ENCODE measurements around the gene HMGN5.
A peak's percentile ranks its signal among the peaks of the same experiment; 100 is the strongest.

The HMGN5 gene, protein sequence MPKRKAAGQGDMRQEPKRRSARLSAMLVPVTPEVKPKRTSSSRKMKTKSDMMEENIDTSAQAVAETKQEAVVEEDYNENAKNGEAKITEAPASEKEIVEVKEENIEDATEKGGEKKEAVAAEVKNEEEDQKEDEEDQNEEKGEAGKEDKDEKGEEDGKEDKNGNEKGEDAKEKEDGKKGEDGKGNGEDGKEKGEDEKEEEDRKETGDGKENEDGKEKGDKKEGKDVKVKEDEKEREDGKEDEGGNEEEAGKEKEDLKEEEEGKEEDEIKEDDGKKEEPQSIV

GRCh38 chrX:81201671-81202455, at the start of gene HMGN5, which contains the start of gene SH3BGRL:
Gene HMGN5, minus strand, starts transcription at chrX:81201913. Its CDS starts 80,364 bp downstream, at chrX:81121549.
Gene SH3BGRL, plus strand, starts transcription at chrX:81202102. Its CDS starts 99 bp downstream, at chrX:81202201.
- DNase-seq, result peak; percentile 89

DNA sequence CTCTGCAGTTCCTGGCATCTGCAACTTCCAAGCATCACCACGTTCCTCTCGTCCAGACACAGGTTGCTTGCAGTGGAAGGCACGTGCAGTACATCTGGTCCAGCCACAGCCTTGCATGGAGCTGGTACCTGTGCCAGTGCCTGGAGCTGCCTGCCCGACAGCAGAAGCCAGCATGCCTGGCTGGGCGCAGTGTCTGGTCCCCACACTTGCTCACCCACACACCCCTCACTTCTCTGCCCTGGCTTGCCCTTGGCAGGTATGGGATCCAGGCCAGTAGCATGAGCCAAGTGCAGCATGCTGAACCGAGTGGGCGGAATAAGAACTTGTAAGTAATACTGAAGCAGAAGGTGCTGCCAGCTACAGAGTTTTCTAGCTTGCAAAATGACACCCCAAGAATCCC, 40.0 kb upstream of the HMGN5 start:
- DNase-seq, result no peak

- DNase-seq, result no peak
Observed at GRCh38 chrX:81240701-81241331, 39.1 kb upstream of the HMGN5 start.

DNA sequence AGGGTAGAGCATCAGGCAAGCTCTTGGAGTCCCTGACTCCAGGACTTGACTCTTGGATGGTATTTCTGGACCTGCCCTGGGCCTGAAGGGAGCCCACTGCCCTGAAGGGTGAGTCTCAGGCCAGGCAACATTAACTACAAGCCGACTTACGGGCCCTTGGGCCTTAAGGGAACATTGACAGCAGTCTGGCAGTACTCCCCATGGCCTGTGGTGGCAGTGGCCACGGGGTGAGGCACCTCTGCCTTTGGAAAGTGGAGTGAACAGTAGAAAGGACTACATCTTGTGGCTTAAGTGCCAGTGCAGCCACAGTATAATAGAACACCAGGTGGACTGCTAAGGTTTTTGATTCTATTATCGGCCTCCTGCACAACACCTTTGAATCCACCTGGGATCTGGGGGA, 36.5 kb upstream of the HMGN5 start:
- DNase-seq, result no peak

GRCh38 chrX:81237516-81237915, 35.8 kb upstream of the HMGN5 start:
- no peak for DNase-seq

DNA sequence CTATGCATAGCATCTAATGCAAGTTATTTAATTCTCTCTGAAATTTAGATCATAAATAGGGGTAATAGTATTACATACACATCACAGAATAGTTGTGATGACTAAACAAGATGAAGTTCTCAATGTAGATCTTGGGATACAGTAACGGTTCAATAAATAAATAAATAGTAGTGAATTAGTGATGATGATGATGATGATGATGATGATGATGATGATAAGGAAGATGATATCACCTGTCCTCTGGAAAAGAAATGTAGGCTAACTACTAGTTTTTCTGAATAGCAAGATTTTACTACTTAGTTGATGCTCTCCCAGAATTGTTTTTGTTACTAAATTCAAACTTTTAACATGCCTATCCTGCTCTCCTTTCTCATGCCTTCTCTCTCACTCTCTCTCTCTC, 30.5 kb upstream of the HMGN5 start:
- no peak for DNase-seq

- peak; percentile 12 for DNase-seq
Observed at GRCh38 chrX:81231476-81231875, 29.8 kb upstream of the HMGN5 start.

- no peak for DNase-seq
Observed at GRCh38 chrX:81229901-81230300, 28.2 kb upstream of the HMGN5 start.

- peak; percentile 3 for DNase-seq
Observed at GRCh38 chrX:81229229-81229628, 27.5 kb upstream of the HMGN5 start.

- no peak for DNase-seq
Observed at GRCh38 chrX:81215685-81216084, 14.0 kb upstream of the HMGN5 start.

GRCh38 chrX:81208916-81209315, 7.2 kb upstream of the HMGN5 start:
- no peak for DNase-seq

DNA sequence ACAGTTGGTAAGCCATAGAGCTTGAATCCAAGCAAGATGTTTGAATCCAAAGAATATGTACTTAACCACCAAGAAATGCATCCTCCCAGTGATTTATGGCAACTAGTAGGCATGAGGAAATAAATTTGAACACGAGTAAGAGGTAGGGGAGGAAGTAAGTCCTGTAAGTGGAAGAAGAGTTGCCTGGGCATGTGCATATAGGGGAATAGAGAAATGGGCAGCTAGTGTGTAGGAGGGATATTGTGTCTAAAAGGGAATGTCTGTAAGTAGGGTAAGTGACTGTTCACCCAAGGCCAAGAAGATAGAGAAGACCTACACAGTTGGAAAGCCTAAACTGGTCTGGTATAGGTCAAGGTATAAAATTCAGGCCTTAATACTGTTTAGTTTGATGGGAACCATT, 4.8 kb upstream of the HMGN5 start:
- DNase-seq, result peak; percentile 3

DNA sequence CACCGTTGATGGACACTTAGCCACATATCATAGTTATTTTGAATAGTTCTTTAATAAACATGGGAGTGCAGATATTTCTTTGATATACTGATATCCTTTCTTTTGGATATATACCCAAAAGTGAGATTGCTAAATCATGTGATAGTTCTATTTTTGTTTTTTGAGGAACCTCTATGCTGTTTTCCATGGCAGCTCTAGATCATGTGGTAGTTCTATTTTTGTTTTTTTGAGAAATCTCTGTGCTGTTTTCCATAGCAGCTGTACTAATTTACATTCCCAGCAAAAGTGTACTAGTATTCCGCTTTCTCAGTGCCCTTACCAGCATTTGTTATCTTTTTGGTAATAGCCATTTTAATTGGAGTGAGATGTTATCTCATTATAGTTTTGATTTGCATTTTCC, 3.8 kb upstream of the HMGN5 start:
- peak; percentile 16 for DNase-seq

DNA sequence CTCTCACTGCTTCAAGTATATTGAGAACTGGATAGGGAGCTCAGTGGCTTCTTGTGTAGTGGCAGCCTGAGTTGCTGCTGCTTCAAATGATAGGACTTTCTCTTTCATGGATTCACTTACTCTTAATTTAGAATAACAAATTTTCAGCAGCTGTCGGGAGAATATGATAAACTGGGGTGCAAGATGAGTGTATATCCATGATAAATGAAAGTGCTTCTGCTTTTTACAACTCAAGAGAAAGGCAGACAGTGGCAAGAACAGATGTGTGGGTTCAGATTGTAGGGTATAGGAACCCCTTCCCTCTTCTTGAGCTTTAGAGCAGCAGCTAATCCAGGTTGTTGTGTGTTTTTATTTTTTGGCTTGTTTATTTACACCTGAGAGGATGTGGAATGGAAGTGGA, 1.2 kb upstream of the HMGN5 start:
- peak; percentile 68 for DNase-seq

- peak; percentile 58 for DNase-seq
Observed at GRCh38 chrX:81202456-81202819, 725 bp upstream of the HMGN5 start.

DNA sequence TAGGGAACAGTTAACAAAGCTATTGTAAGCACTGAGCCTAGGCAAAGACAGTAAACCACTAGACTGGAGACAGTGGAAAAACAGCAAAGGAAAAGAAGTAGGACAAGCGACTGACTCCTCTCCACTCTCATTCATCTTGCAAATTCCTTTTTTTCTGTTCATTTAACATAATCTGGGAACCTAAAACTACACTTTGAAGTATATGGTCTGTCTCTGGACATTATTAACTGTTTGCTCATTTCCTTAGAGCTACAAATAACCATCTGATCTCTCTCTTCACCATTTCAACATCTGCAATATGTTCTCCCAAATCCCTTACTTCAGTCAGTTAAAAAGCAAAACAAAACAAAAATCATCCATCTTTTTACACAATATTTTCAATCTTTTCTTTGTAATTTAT, 642 bp downstream of the HMGN5 start:
- DNase-seq, result peak; percentile 29

DNA sequence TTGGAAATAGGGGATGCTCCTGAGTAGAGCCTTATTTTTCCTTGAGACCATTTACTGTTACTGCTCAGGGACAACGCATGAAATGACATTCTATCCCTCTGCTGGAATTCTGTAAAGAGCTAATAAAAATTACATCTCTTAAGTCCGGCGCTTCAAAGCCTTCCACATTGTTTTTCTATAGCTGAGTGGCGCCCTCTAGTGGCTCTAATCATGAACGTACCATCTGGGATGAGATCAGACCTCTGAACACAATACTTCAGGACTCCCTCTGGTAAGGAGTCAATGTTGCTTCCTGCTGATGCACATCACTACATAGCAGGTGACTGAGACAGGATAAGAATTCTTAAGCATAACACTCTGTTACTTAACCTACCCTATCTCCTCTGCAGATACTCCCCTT, 6.0 kb downstream of the HMGN5 start:
- DNase-seq, result peak; percentile 73

- DNase-seq, result no peak
Observed at GRCh38 chrX:81195259-81195658, 6.5 kb downstream of the HMGN5 start.

DNA sequence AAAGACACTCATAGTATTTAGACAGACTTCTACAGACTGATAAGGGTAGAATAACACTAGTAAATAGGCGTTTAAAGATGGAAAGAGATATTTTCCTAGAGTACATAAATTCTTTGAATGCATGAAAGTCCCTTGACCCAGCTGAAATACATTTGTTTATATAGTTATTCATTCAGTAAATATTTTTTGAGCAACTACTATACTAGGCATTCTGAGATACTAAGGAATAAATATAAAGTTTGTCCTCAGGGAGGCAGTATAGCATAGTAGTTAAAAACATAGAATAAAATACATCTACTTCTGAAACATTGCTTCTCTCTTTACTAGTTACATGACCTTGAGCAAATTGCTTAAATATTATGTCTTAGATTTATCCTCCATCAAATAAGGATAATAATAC, 27.4 kb downstream of the HMGN5 start:
- DNase-seq, result peak; percentile 58

GRCh38 chrX:81168391-81168790, 33.3 kb downstream of the HMGN5 start:
- no peak for DNase-seq

- DNase-seq, result peak; percentile 96
Observed at GRCh38 chrX:81121513-81122363, 80.0 kb downstream of the HMGN5 start.

DNA sequence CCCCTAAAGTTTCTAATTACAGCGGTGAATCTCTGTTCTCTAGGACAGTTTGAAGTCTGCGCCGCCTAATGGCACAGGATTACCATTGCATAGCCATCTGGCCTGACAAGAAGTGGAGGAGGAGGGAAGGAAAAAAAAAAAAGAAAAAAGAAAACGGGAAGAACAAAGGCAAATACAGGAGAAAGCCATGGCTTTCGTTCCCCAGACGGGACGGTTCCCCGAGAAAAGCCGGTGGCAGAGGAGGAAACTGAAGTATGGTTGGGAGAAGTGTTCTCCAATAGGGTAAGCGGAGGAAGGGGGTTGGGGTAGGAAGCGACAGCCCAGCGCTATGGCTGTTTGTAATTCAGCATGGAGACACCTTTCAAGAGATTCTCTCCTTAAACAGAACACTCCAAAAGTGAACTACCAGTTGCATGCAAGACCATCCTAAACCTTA, 80.8 kb downstream of the HMGN5 start:
- DNase-seq, result peak; percentile 81
